ENCODE measurements around the gene FER.
"Not testable (repeated sequence)": the region's sequence is repeated elsewhere in the genome, so short reads cannot be mapped to it uniquely, and the experiment has no call there.

Gene FER

GRCh38 chr5:109030360-109031143 lies 282.9 kb downstream of the FER start:
- DNase-seq (ENCODE audit: low read depth in 3 of 3, low spot score in 1 of 3), result no peak

- no peak for DNase-seq (ENCODE audit: low read depth in 3 of 3, low spot score in 1 of 3)
These were observed 286.6 kb downstream of the FER start for GRCh38 chr5:109034306-109034705.

GRCh38 chr5:109035436-109035835 lies 287.7 kb downstream of the FER start:
- DNase-seq (ENCODE audit: low read depth in 3 of 3, low spot score in 1 of 3), result no peak

- DNase-seq (ENCODE audit: low read depth in 3 of 3, low spot score in 1 of 3), result no peak
These were observed 290.6 kb downstream of the FER start for GRCh38 chr5:109038209-109038840.

- DNase-seq (ENCODE audit: low read depth in 3 of 3, low spot score in 1 of 3), result no peak
These were observed 293.6 kb downstream of the FER start for GRCh38 chr5:109041317-109041716.

GRCh38 chr5:109045710-109046109 lies 298.0 kb downstream of the FER start:
- DNase-seq (ENCODE audit: low read depth in 3 of 3, low spot score in 1 of 3), result no peak

- no peak for DNase-seq (ENCODE audit: low read depth in 3 of 3, low spot score in 1 of 3)
These were observed 301.9 kb downstream of the FER start for GRCh38 chr5:109049565-109049964.

- not testable (repeated sequence) for DNase-seq (ENCODE audit: low read depth in 3 of 3, low spot score in 1 of 3)
These were observed 302.6 kb downstream of the FER start for GRCh38 chr5:109050321-109050720.

- DNase-seq (ENCODE audit: low read depth in 3 of 3, low spot score in 1 of 3), result not testable (repeated sequence)
These were observed 304.5 kb downstream of the FER start for GRCh38 chr5:109052216-109052615.

- no peak for DNase-seq (ENCODE audit: low read depth in 3 of 3, low spot score in 1 of 3)
These were observed 306.3 kb downstream of the FER start for GRCh38 chr5:109053995-109054417.

- no peak for DNase-seq (ENCODE audit: low read depth in 3 of 3, low spot score in 1 of 3)
These were observed 312.8 kb downstream of the FER start for GRCh38 chr5:109060378-109061025.

GRCh38 chr5:109062664-109063063 lies 315.0 kb downstream of the FER start:
- no peak for DNase-seq (ENCODE audit: low read depth in 3 of 3, low spot score in 1 of 3)

- DNase-seq (ENCODE audit: low read depth in 3 of 3, low spot score in 1 of 3), result no peak
These were observed 315.5 kb downstream of the FER start for GRCh38 chr5:109063223-109063622.

- DNase-seq (ENCODE audit: low read depth in 3 of 3, low spot score in 1 of 3), result no peak
These were observed 329.0 kb downstream of the FER start for GRCh38 chr5:109076741-109077140.

- no peak for DNase-seq (ENCODE audit: low read depth in 3 of 3, low spot score in 1 of 3)
These were observed 330.8 kb downstream of the FER start for GRCh38 chr5:109078448-109078847.

- no peak for DNase-seq (ENCODE audit: low read depth in 3 of 3, low spot score in 1 of 3)
These were observed 332.8 kb downstream of the FER start for GRCh38 chr5:109080481-109080880.

- DNase-seq (ENCODE audit: low read depth in 3 of 3, low spot score in 1 of 3), result no peak
These were observed 333.2 kb downstream of the FER start for GRCh38 chr5:109080896-109081295.

GRCh38 chr5:109083937-109084336 lies 336.2 kb downstream of the FER start:
- no peak for DNase-seq (ENCODE audit: low read depth in 3 of 3, low spot score in 1 of 3)

GRCh38 chr5:109089191-109089590 lies 341.5 kb downstream of the FER start:
- DNase-seq (ENCODE audit: low read depth in 3 of 3, low spot score in 1 of 3), result no peak

- no peak for DNase-seq (ENCODE audit: low read depth in 3 of 3, low spot score in 1 of 3)
These were observed 351.4 kb downstream of the FER start for GRCh38 chr5:109099081-109099480.

GRCh38 chr5:109100971-109101370 lies 353.3 kb downstream of the FER start:
- DNase-seq (ENCODE audit: low read depth in 3 of 3, low spot score in 1 of 3), result no peak

GRCh38 chr5:109102096-109102690 lies 354.5 kb downstream of the FER start:
- no peak for DNase-seq (ENCODE audit: low read depth in 3 of 3, low spot score in 1 of 3)

All from stimulated activated CD4-positive, alpha-beta T cell treated with anti-CD3 and anti-CD28 coated beads, TNF-alpha, amount 100 ng/mL, for 1 hour (primary cell).